Measurements from ENCODE around the gene CCDC89. TPM values are rescaled to one million over a fixed set of nuclear protein-coding genes. Genes with fewer than 3 reads are reported as not detected.

CCDC89 gene
- polyA plus RNA-seq, 2 of the 4 experiments (the other 2 are of a cell fraction), result 0.05 TPM; not detected in 1

DNA sequence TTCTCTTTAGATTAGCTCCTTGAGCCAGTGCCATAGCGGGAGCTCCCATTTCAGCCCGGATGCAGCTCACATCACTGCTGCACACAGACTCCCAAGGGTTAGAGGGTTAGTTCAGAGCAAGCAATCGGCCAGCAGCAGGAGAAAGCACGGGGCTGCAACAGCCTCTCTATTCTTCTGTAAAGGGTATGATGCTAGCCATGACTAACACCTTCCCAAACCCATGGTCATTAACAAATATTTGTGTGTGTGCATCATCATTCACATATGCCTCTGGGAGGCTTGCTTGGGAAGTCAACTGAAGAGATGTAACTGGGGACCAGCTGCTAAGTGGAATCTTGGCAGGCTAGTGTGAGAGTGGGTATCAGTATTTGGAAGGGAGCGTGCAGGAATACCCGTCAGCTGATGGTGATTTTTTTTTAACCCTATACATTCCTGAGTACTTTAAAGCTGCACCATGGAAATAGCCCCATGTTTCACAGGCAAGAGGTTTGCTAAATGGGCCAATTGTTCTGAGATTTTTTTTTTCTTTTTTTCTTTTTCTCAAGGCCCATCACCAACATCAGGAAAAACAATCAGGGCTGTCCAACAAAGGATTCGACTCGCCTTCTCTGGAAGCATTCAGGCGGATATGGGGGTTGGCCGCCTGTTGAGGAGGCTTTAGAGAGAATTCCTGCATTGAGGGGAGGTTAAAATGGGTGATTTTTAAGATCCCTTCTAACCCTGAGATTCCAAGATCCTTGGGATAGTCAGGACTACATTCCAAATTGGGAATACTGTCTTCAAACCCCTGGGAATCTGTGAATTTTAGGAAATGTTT, 33.2 kb upstream of the CCDC89 start (continued):
- no peak for TF ChIP-seq RARB (CRISPR knock-in tag; IDR thresholded peaks at IDR 0.05)
- TF ChIP-seq, protein P1, sequence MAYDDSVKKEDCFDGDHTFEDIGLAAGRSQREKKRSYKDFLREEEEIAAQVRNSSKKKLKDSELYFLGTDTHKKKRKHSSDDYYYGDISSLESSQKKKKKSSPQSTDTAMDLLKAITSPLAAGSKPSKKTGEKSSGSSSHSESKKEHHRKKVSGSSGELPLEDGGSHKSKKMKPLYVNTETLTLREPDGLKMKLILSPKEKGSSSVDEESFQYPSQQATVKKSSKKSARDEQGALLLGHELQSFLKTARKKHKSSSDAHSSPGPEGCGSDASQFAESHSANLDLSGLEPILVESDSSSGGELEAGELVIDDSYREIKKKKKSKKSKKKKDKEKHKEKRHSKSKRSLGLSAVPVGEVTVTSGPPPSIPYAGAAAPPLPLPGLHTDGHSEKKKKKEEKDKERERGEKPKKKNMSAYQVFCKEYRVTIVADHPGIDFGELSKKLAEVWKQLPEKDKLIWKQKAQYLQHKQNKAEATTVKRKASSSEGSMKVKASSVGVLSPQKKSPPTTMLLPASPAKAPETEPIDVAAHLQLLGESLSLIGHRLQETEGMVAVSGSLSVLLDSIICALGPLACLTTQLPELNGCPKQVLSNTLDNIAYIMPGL (CRISPR knock-in tag; IDR thresholded peaks at IDR 0.05; ENCODE audit: borderline replicate concordance), result no peak
- TF ChIP-seq, protein P2, sequence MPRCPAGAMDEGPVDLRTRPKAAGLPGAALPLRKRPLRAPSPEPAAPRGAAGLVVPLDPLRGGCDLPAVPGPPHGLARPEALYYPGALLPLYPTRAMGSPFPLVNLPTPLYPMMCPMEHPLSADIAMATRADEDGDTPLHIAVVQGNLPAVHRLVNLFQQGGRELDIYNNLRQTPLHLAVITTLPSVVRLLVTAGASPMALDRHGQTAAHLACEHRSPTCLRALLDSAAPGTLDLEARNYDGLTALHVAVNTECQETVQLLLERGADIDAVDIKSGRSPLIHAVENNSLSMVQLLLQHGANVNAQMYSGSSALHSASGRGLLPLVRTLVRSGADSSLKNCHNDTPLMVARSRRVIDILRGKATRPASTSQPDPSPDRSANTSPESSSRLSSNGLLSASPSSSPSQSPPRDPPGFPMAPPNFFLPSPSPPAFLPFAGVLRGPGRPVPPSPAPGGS (IDR thresholded peaks at IDR 0.05), result no peak
- TF ChIP-seq TP53 (CRISPR knock-in tag; IDR thresholded peaks at IDR 0.05), result no peak
- TF ChIP-seq RFX5 (IDR thresholded peaks at IDR 0.05), result no peak
- no peak for TF ChIP-seq SREBF2 (IDR thresholded peaks at IDR 0.05)
- no peak for TF ChIP-seq RCOR1 (IDR thresholded peaks at IDR 0.05; ENCODE audit: low read depth, low read length)
- TF ChIP-seq, protein P3, sequence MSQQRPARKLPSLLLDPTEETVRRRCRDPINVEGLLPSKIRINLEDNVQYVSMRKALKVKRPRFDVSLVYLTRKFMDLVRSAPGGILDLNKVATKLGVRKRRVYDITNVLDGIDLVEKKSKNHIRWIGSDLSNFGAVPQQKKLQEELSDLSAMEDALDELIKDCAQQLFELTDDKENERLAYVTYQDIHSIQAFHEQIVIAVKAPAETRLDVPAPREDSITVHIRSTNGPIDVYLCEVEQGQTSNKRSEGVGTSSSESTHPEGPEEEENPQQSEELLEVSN (IDR thresholded peaks at IDR 0.05; ENCODE audit: borderline replicate concordance, low read depth), result no peak
- TF ChIP-seq, protein P4, sequence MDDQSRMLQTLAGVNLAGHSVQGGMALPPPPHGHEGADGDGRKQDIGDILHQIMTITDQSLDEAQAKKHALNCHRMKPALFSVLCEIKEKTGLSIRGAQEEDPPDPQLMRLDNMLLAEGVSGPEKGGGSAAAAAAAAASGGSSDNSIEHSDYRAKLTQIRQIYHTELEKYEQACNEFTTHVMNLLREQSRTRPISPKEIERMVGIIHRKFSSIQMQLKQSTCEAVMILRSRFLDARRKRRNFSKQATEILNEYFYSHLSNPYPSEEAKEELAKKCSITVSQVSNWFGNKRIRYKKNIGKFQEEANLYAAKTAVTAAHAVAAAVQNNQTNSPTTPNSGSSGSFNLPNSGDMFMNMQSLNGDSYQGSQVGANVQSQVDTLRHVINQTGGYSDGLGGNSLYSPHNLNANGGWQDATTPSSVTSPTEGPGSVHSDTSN (IDR thresholded peaks at IDR 0.05), result no peak; the same call in 1 of the 2 replicates
- no peak for TF ChIP-seq EHF (CRISPR knock-in tag; IDR thresholded peaks at IDR 0.05)
- no peak for TF ChIP-seq ZSCAN20 (CRISPR knock-in tag; IDR thresholded peaks at IDR 0.05)

DNA sequence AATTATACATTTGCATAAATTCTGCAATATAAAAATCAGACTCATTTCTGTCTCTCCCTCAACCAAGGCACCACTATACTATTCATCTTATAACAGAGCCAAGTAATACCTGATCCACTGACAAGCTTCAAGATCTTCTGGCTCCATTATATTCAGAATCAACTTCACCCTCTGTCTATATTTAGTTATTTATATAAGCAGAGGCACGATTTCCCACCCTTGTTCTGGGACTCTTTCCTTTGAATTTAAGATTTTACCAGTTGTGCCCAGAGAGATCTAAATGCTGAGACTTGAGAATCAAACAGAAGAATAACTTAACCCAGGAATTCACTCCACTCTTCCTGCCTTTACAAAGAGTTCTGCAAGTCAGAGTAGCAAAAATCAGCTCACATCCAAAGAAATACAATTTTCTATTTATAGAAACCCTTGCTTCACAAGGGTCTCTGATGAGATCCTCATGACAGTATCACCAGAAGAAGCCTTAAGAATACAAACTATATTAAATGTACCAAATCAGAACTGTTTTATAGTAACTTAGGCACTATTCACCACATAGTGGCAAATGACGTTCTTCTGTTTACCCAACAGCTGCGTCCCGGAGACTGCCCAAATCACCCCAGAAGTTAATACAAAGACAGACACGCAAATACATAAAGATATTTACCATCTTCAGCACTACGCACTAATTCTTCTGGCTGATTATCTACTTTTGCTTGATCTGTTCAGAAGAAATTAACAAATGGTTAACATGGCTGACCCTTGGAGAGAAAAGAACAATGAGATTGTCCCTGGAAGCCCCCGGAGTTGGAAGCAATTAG, 32.3 kb upstream of the CCDC89 start:
- FAIRE-seq, result peak; percentile 49
- no peak for DNase-seq (ENCODE audit: low read depth in 1 of 2, low spot score in 1 of 2)
- WGBS (ENCODE audit: missing lambda C conversion rate), result 2% methylated on average over 7 of the region's 7 CpGs
- H3K4me2 ChIP-seq, result peak overlapping the region; percentile 84
- CTCF ChIA-PET, result interaction anchor here (1.1 to 3.6 kb wide), 4 partner anchors 18 to 136 kb away, joined by 3 to 10 read pairs (median 4); partner anchors contain the start of gene CCDC83
- POLR2A ChIA-PET, result interaction anchor here (0.8 to 1.4 kb wide), 3 partner anchors 35 to 91 kb away, joined by 3 to 4 read pairs (median 3); no protein-coding TSS in a partner anchor
- H3K4me1 ChIP-seq, result peaks cover 57% of the 10 kb centered on the region
- H3K9me3 ChIP-seq, result no peaks in the 10 kb centered on the region
- peak overlapping the region; percentile 41 for H3K4me3 ChIP-seq
- peak overlapping the region; percentile 66 to 77 for H3K27ac ChIP-seq
- no peak for TF ChIP-seq RCOR1 (IDR thresholded peaks at IDR 0.05; ENCODE audit: low read depth, low read length)
- TF ChIP-seq FOSB (CRISPR knock-in tag; IDR thresholded peaks at IDR 0.05), result no peak
- no peak for TF ChIP-seq ZNF302 (CRISPR knock-in tag; IDR thresholded peaks at IDR 0.05)
- TF ChIP-seq, protein P5, sequence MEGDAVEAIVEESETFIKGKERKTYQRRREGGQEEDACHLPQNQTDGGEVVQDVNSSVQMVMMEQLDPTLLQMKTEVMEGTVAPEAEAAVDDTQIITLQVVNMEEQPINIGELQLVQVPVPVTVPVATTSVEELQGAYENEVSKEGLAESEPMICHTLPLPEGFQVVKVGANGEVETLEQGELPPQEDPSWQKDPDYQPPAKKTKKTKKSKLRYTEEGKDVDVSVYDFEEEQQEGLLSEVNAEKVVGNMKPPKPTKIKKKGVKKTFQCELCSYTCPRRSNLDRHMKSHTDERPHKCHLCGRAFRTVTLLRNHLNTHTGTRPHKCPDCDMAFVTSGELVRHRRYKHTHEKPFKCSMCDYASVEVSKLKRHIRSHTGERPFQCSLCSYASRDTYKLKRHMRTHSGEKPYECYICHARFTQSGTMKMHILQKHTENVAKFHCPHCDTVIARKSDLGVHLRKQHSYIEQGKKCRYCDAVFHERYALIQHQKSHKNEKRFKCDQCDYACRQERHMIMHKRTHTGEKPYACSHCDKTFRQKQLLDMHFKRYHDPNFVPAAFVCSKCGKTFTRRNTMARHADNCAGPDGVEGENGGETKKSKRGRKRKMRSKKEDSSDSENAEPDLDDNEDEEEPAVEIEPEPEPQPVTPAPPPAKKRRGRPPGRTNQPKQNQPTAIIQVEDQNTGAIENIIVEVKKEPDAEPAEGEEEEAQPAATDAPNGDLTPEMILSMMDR (IDR thresholded peaks at IDR 0.05), result no peak
- TF ChIP-seq, protein P6, sequence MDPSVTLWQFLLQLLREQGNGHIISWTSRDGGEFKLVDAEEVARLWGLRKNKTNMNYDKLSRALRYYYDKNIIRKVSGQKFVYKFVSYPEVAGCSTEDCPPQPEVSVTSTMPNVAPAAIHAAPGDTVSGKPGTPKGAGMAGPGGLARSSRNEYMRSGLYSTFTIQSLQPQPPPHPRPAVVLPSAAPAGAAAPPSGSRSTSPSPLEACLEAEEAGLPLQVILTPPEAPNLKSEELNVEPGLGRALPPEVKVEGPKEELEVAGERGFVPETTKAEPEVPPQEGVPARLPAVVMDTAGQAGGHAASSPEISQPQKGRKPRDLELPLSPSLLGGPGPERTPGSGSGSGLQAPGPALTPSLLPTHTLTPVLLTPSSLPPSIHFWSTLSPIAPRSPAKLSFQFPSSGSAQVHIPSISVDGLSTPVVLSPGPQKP (IDR thresholded peaks at IDR 0.05; ENCODE audit: low read depth, low read length), result no peak
- TF ChIP-seq SMC3 (IDR thresholded peaks at IDR 0.05), result no peak
- TF ChIP-seq GATA3 (IDR thresholded peaks at IDR 0.05; ENCODE audit: borderline replicate concordance), result no peak
- no peak for TF ChIP-seq HOXB5 (CRISPR knock-in tag; IDR thresholded peaks at IDR 0.05)
- TF ChIP-seq CHD2 (IDR thresholded peaks at IDR 0.05; ENCODE audit: low read length, partially characterized antibody), result no peak
- TF ChIP-seq, protein P2 (IDR thresholded peaks at IDR 0.05), result no peak
- TF ChIP-seq MAZ (IDR thresholded peaks at IDR 0.05; ENCODE audit: borderline replicate concordance, low read depth, low read length), result no peak
- no peak for TF ChIP-seq RARB (CRISPR knock-in tag; IDR thresholded peaks at IDR 0.05)
- TF ChIP-seq, protein P3 (IDR thresholded peaks at IDR 0.05; ENCODE audit: borderline replicate concordance, low read depth), result no peak
- no peak for TF ChIP-seq ZC3H11A (IDR thresholded peaks at IDR 0.05)
- ATAC-seq, result peak; percentile 10 to 34; a peak in 4 of 6 replicates
